ENCODE results near the gene CLINT1. TPM values are rescaled to one million over a fixed set of nuclear protein-coding genes. Genes with fewer than 3 reads are reported as not detected.

The CLINT1 gene

Small RNAs within 50 kb of the gene (small RNA-seq; reads per million reads assigned to genes)
- gene AC026407.1 (ENCODE audit: insufficient read depth) = not detected
- not detected for gene RNU6-260P (ENCODE audit: insufficient read depth)

Data from neuronal stem cell (in vitro differentiated cells).